Activated B cell treated with CpG ODN at 0.5 μM for 24 hours (primary cell): ENCODE measurements around the gene SOX10. TPM values are rescaled to one million over a fixed set of nuclear protein-coding genes. Genes with fewer than 3 reads are reported as not detected.
A peak's percentile ranks its signal among the peaks of the same experiment; 100 is the strongest.

Experiments
- ATAC-seq: fragments of 200-7000 bp; cut with Tn5 transposase; one replicate; pipeline ENCODE4 v1.10.0; 2021; ENCODE audit warnings: low read depth, mild to moderate bottlenecking, moderate library complexity
- CTCF ChIA-PET: fragments of 350-600 bp; sonication (Branson Sonifier 250); formaldehyde crosslinking; loops from one replicate; lab custom pipeline; 2021; ENCODE audit warnings: antibody characterized with exemption; lab: Charles Lee
- POLR2A ChIA-PET: fragments of 350-600 bp; sonication (Branson Sonifier 250); formaldehyde crosslinking; loops from one replicate; lab custom pipeline; 2021; ENCODE audit warnings: antibody characterized with exemption; lab: Charles Lee
- DNase-seq: peaks from one replicate; pipeline ENCODE4 v3.0.0; 2022
- H3K27ac Mint-ChIP-seq: one replicate; pipeline ENCODE4 v1.8.0; 2020; ENCODE audit warnings: mixed read lengths
- H3K27me3 Mint-ChIP-seq: one replicate; pipeline ENCODE4 v1.8.0; 2021; ENCODE audit warnings: mixed read lengths
- H3K36me3 Mint-ChIP-seq: one replicate; pipeline ENCODE4 v1.8.0; 2021; ENCODE audit warnings: low read depth, mixed read lengths
- H3K4me1 Mint-ChIP-seq: one replicate; pipeline ENCODE4 v1.8.0; 2021; ENCODE audit warnings: mixed read lengths
- H3K4me3 Mint-ChIP-seq: one replicate; pipeline ENCODE4 v1.8.0; 2020; ENCODE audit warnings: mild to moderate bottlenecking, mixed read lengths
- H3K9me3 Mint-ChIP-seq: one replicate; pipeline ENCODE4 v1.8.0; 2020; ENCODE audit warnings: mixed read lengths
- intact Hi-C: fragments of 100-400 bp; cut with micrococcal nuclease; formaldehyde crosslinking; loops from one replicate; pipeline ENCODE4 v1.15.1; 2024
- total RNA-seq: library from RNA; stranded (reverse); gene quantifications from 2 replicates; pipeline ENCODE4 v1.2.3, GENCODE V29; 2022
- TF ChIP-seq, protein P1 (sequence below): fragments of 200-600 bp; IDR thresholded peaks from one replicate; pipeline ENCODE4 v1.8.0; 2022; ENCODE audit warnings: antibody characterized with exemption, mild to moderate bottlenecking

Gene SOX10
- total RNA-seq, 1 donor from 2014 or later: not detected

DNA sequence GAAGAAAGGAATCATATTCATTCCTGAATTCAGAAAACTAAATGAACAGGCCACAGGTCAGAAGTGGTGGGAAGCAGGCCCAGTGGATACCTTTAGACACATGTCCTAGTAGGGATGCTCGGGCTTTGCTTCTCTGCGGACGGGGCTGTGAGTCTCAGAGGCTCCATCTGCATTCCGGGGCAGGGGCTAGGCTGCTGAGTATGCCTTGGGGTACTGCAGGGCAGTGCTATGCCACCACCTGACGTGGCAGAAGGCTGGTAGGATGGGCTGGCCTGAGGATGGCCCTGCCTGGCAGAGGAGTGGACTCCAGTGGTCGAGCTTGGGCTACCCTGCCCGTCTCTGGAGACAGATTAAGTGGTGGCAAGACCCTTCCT lies 40.5 kb downstream of the SOX10 start:
- Mint-ChIP-seq H3K36me3 (peaks cover 18% of the 10 kb centered on the region), H3K27me3 (no peaks in the 10 kb centered on the region), H3K4me3 (no peak overlapping the region), H3K9me3 (no peaks in the 10 kb centered on the region), H3K27ac (no peak overlapping the region), H3K4me1 (no peaks in the 10 kb centered on the region)
- ATAC-seq (no peak), DNase-seq (no peak)
- TF ChIP-seq, protein P1, sequence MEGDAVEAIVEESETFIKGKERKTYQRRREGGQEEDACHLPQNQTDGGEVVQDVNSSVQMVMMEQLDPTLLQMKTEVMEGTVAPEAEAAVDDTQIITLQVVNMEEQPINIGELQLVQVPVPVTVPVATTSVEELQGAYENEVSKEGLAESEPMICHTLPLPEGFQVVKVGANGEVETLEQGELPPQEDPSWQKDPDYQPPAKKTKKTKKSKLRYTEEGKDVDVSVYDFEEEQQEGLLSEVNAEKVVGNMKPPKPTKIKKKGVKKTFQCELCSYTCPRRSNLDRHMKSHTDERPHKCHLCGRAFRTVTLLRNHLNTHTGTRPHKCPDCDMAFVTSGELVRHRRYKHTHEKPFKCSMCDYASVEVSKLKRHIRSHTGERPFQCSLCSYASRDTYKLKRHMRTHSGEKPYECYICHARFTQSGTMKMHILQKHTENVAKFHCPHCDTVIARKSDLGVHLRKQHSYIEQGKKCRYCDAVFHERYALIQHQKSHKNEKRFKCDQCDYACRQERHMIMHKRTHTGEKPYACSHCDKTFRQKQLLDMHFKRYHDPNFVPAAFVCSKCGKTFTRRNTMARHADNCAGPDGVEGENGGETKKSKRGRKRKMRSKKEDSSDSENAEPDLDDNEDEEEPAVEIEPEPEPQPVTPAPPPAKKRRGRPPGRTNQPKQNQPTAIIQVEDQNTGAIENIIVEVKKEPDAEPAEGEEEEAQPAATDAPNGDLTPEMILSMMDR: no peak
- intact Hi-C loops: no loop called here
- POLR2A ChIA-PET: no interaction called here
- CTCF ChIA-PET: no interaction called here

DNA sequence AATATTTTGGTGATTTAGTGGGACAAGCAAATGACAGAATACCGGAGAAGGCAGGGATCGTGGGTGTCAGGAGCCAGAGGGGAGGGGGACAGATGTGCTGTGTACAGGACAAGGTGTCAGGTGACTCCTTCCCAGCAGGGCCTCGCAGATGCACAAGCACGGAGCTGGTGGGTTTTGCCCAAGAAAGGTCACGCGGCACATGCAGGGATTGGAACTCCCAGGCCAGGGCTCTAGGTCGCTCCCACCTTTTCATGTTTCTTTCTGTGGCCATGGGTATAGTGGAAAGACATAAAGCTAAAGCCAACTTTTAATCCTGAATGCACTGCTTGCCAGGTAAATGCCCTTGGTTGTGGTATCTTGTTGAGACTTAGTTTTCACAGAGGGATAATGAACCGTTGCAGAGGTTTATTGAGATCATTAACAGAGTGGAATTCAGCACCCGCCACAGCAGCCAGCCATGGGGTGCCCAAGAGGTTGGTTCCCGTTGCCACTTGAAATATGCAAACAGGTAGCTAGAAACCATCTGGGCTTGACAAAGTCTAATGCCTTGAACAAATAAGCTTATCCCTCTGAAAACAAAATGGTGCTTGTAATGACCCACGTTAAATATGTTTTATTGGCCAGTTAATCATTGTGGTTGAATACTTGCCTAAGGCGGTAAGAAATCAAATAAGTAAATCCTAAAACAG lies 41.1 kb downstream of the SOX10 start:
- POLR2A ChIA-PET: no interaction called here
- intact Hi-C loops: no loop called here
- H3K36me3 Mint-ChIP-seq: peaks cover 18% of the 10 kb centered on the region
- H3K4me3 Mint-ChIP-seq: no peak overlapping the region
- H3K4me1 Mint-ChIP-seq: no peaks in the 10 kb centered on the region
- no peak overlapping the region for H3K27ac Mint-ChIP-seq
- CTCF ChIA-PET: no interaction called here
- TF ChIP-seq, protein P1: no peak
- no peaks in the 10 kb centered on the region for H3K9me3 Mint-ChIP-seq
- ATAC-seq (no peak), DNase-seq (no peak)
- no peaks in the 10 kb centered on the region for H3K27me3 Mint-ChIP-seq

DNA sequence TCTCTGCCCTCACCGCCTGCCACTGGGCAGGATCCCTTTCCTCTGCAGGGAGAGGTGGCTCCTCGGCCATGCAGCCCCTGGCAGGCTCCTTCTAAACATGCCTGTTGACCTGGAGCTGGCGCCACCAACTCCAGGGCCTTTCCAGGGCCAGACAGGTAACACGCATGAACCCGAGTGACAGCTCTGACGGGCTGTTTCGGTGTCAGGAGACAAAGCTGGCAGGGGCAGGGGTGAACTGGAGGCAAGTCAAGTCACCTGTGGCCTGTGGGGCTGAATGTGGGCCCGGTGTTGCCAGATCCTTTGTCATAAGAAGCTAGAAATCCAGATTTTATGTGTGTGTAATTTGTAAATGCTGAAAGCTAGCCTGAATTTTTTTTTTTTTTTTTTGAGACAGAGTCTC lies 42.2 kb downstream of the SOX10 start:
- Mint-ChIP-seq H3K9me3 (no peaks in the 10 kb centered on the region), H3K4me1 (no peaks in the 10 kb centered on the region), H3K36me3 (peaks cover 26% of the 10 kb centered on the region), H3K27ac (no peak overlapping the region), H3K4me3 (no peak overlapping the region), H3K27me3 (no peaks in the 10 kb centered on the region)
- ChIA-PET POLR2A (no interaction called here), CTCF (no interaction called here)
- DNase-seq (no peak), ATAC-seq (no peak)
- TF ChIP-seq, protein P1: no peak
- intact Hi-C loops: no loop called here

DNA sequence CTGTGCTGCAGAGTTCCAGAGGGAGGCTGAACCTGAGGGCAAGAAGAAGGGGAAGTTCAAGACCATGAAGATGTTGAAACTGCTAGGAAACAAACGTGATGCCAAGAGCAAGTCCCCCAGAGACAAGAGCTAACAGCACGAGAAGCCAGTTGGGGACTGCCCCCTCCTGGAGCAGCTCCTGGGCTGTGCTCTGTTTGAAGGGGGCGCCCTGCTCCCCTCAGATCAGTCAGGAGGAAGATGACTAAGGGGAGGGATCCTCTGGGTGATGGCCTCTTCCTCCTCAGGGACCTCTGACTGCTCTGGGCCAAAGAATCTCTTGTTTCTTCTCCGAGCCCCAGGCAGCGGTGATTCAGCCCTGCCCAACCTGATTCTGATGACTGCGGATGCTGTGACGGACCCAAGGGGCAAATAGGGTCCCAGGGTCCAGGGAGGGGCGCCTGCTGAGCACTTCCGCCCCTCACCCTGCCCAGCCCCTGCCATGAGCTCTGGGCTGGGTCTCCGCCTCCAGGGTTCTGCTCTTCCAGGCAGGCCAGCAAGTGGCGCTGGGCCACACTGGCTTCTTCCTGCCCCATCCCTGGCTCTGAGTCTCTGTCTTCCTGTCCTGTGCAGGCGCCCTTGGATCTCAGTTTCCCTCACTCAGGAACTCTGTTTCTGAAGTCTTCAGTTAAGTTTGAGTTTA lies 43.5 kb downstream of the SOX10 start:
- TF ChIP-seq, protein P1: no peak
- Mint-ChIP-seq H3K4me1 (no peaks in the 10 kb centered on the region), H3K9me3 (no peaks in the 10 kb centered on the region), H3K27ac (no peak overlapping the region), H3K27me3 (no peaks in the 10 kb centered on the region), H3K4me3 (no peak overlapping the region), H3K36me3 (peaks cover 29% of the 10 kb centered on the region)
- ATAC-seq: peak; percentile 47
- POLR2A ChIA-PET: no interaction called here
- CTCF ChIA-PET: no interaction called here
- DNase-seq: no peak
- intact Hi-C loops: no loop called here

DNA sequence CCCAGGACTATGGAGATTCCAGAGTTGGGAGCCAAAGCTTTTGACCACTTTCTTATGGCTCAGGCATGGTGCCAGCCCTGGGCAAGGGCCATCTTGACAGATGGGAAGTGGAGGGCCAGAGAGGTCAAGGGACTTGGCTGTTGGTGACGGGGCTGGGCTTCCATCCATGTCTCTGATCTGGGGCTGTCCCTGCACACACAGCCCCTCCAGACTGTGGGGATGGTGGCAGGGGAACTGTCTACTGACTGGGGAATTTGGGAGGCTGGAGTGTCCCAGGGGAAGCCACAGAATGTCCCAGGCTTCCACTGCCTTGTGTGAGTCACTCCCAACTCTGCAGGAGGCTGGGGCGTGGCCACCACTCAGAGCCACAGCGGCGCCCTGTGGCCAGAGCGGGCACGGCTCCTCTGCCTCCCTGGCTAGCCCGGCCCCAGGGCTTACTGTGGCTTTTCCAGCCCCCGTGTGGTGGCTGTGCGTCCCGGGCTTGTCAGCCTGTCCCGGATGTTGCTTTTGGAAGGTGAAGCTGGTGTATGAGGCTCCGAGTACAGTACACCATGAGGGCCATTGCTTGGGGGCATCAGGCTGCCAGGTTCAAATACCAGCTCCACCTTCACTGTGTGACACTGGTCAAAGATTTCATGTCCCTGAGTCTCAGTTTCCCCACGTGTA lies 50.5 kb downstream of the SOX10 start:
- Mint-ChIP-seq H3K27me3 (no peaks in the 10 kb centered on the region), H3K4me1 (peaks cover 19% of the 10 kb centered on the region), H3K27ac (no peak overlapping the region), H3K9me3 (no peaks in the 10 kb centered on the region), H3K36me3 (peaks cover 38% of the 10 kb centered on the region), H3K4me3 (no peak overlapping the region)
- ChIA-PET CTCF (interaction anchor here (0.8 to 1.2 kb wide), 5 partner anchors 28 to 936 kb away, joined by 3 to 6 read pairs (median 4); partner anchors contain the start of gene MICALL1), POLR2A (interaction anchor here (0.8 kb wide), 1 partner anchor 18 kb away, joined by 3 read pairs; no protein-coding TSS in a partner anchor)
- TF ChIP-seq, protein P1: peak; percentile 81
- intact Hi-C loops: loop anchor here (1.0 to 5.0 kb wide), 4 partner anchors 19 to 117 kb away; partner anchors contain the start of genes C22orf23, MICALL1 and POLR2F
- ATAC-seq: peak; percentile 99
- peak; percentile 80 for DNase-seq
